ENCODE measurements around the gene DYNLRB1.

- TF ChIP-seq SP1 (IDR thresholded peaks at IDR 0.05) (no peak), JUND (IDR thresholded peaks at IDR 0.05) (no peak), CTCF (IDR thresholded peaks at IDR 0.05; ENCODE audit: low read depth, low read length, missing input control) (no peak), ATF3 (IDR thresholded peaks at IDR 0.05) (no peak), REST (IDR thresholded peaks at IDR 0.05) (no peak)
These were observed 58.2 kb downstream of the DYNLRB1 start for GRCh38 chr20:34574426-34574825.
